SKM-1 (cell line): Measurements from ENCODE around the gene AZIN2.
"Not testable (repeated sequence)": the region's sequence is repeated elsewhere in the genome, so short reads cannot be mapped to it uniquely, and the experiment has no call there.

ENCODE experiments used
- DNase-seq: peaks from one replicate; lab custom pipeline; 2025; ENCODE audit not compliant: unreplicated experiment; lab: John Stamatoyannopoulos, UW

AZIN2 gene

DNA sequence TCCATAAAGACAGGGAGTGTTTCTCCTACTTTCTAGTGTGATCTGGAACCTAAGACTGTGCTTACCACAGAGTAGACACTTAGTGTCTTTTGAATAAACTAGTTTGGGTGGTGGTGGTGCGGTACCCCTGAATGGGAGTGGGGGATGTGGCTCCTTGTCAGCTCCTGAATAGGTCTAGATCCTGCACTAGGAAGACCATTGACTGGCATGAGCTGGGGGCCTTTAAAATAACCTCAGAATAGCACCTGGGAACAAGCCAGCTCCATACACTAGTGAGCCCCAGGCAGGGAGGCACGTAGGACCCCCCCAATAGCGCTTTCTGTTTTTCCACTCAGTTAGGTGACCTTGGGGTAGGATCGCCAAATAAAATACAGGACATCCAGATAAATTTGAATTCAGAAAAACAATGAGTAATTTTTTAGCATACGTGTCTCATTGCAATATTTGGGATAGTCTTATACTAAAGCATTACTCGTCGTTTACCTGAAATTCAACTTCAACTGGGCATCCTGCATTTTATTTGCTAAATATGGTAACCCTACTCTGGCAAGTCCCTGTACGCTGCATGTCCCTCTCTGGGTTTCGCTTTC lies 45.6 kb downstream of the AZIN2 start:
- DNase-seq = no peak

DNA sequence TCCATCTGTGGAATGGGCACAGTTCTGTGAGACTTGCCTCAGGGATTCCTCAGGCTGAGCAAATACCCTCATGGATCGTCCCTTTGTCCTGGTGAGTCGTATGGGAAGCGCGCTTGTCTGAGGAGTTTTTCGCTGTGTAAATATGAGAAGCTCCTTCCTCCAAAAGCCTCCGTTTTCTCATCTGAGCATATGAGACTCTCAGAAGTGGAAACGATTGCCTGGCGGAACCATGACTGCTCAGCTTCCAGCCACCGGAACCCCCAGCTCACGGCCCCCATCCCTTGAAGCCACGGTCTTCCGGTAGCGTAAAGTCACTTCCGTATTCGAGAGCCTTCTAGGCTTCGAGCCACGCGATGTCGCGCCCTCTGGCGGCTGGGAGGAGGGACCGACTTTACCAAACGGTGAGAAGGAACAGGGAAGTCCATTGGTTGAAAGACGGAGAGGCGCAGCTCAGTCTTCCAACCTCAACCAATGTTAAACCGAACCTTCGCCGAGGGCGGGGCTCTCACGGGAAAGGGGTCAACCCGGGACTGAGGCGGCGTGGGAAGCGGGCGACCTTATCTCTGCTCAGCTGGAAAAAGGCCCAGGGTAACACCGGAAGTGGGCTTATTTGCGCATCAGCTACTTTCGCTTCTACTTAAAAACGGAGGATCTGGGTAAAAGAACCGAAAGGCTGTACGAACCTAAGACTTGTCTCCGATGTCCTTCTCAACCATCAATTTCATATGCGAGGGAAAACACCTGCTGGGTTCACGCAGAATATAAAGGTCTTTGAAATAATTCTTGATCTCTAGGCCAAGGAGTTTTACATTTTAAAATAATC lies 46.3 kb downstream of the AZIN2 start:
- peak; percentile 95 for DNase-seq

DNA sequence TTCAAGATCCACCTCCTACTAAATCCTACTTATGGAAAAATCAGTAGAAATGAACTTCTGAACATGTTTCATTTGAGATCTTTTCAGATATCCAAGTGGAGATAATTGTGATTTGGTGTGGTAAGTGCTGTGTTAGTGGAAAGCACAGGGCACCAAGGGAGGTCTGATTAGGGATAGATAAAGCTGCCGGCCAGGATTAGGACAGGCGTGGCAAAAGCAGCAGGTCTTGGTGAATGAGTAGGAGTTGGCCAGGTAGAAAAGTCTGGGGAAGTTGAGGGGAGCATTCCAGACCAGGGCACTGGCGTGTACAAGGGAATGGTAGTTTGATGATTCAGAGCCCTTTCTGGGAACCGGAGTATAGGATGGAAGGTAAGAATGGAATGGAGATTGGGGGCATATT lies 47.8 kb downstream of the AZIN2 start:
- DNase-seq = no peak

DNA sequence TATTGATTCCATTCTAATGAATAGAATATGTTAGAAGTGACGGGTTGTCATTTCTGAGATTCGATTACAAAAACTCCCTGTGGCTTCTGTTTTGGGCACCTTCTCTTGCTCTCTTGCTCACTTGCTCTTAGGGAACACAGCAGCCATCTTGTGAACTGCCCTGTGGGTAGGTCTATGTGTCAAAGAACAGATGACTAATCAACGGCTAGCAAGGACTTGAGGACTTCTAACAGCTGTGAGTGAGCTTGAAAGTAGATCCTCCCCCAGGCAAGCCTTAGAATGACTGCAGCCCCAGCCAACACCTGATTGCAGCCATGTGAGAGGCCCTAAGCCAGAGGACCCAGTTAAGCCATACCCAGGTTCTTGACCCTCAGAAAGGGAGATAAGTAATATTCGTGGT lies 49.3 kb downstream of the AZIN2 start:
- no peak for DNase-seq

DNA sequence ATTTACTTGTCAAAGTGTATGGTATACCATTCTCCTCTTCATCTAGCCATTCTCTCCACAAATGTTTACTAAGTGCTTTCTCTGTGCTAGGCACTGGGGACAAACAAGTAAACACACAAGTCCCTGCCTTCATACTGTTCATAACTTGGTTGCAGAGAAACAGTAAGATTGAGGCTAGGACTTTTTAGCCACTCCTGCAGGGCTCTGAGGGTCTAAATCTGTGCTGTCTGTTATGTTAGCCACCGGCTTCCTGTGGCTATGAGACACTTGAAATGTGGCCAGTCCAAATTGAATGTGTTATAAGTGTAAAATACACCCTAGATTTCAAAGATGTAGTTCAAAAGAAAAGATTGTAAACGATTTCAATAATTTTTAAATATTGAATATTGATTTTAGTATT lies 50.2 kb downstream of the AZIN2 start:
- no peak for DNase-seq

DNA sequence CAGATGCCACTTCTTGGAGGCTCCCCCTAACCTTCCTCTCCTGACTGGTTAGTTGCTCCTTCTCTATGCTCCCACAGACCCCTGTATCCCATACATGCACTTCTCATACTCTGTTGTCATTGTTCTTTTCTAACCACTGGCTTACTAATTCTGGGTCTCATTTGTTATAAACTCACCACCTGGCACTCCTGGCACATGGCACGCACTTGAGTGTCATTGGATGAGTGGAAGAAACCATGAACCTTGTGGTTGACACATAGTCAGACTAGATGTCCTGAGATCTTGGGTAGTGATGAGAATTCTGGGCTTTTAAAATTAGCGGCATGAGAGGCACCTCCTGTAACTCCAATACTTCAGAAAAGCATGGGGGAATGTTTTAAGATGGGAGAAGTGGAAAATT lies 51.6 kb downstream of the AZIN2 start:
- DNase-seq = no peak

DNA sequence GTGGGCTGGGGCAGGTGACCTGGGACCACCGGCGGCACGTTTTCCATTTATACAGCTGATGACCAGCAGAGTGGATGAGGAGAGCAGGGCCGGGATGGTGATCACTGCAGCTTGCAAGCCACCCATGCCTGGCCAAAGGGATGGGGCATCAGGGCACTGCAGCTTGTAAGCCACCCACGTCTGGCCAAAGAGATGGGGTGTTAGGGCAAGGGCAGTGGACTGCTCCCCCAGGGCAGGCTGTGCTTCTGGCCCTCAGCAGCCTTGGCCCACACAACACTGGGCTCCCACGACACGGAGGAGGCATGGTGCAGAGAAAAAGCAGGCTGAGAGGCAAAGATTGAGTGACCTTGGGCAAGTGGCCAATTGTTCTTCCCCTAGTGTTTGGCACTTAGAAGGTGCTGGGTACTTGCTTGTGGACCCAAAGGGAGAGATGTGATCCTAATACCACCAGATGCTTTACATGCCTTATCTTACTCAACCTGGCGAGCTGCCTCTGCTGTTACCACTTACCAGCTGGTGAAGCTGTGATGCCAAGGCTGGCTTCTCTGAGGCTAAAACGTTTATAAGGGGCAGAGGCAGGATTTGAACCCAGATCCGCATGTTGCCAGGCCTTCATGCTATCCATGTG lies 52.6 kb downstream of the AZIN2 start:
- no peak for DNase-seq

DNA sequence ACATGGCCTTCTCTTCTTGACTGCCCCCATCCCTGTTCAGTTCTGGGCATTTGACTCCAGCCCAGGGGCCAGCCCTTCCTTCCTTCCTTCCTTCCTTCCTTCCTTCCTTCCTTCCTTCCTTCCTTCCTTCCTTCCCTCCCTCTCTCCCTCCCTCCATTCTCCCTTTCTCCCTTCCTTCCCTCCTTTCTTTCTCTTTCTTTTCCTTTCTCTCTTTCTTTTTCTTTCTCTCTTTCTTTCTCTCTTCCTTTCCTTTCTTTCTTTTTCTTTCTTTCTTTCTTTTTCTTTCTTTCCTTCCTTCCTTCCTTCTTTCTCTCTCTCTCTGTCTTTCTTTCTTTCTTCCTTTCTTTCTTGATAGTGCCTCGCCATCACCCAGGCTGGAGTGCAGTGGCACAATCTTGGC lies 55.1 kb downstream of the AZIN2 start:
- not testable (repeated sequence) for DNase-seq

DNA sequence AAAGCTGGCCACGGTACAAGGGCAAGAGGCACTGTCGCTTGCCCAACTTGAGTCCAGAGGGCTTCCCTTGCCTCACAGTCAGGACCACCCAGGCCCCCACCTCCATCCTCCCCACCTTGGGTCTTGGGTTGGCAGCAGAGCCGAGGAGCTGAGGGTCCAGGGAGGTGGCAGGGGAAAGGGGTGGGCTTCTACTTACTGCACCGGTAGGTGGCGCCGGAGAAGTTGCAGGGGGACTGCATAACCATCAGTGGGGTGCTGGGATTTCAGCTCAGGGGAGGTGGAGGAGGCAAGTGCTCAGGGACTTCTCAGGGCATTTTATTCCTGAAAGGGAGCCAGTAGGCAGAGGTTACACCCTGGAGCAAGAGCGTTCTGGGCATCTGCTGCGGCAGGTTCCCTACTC lies 56.8 kb downstream of the AZIN2 start:
- no peak for DNase-seq

DNA sequence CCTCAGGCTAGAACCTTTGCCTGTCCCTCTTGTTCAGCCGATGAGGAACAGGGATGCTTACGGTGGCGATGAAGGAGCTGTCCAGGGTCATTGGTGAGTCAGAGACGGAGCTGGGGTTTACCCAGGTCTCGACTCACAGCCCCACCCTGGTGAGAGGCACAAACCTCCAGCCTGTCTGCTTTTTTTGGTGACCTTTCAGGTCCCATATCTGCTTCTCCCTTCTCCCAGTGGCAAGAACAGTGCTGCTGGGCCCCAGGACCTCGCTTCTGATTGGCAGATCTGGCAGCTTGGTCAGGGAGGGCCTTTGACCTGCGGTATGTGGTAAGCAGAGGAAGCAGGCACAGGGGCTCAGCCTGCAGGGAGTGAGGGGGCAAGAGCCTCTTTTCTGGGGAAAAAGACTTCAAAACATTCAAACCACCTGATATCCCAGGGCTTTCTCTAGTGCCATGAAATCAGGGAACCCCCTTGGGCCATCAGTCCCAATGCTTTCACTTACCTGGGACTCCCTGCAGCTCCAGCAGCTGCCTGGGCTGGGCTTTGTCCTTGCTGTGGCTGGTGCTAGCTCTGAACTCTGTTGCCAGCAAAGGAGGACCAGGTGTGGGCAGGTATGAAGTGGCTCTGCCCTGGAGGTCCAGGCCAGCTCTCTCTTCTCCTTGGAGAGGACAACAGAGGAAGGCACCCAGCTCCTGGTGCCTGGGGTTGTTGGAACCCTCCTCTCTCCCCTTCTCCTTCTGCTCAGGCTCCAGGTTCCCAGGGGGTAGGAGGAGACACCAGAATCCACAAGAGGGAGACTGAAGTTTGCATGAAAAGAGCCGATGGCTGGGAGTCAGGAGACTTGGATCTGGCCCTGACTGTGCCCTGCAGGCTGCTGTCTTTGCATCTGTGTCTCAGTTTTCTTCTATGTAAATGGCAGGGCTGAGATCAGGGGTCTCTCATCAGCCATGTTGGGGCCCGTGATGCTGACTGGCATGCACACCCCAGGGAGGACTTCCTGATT lies 59.5 kb downstream of the AZIN2 start:
- no peak for DNase-seq

DNA sequence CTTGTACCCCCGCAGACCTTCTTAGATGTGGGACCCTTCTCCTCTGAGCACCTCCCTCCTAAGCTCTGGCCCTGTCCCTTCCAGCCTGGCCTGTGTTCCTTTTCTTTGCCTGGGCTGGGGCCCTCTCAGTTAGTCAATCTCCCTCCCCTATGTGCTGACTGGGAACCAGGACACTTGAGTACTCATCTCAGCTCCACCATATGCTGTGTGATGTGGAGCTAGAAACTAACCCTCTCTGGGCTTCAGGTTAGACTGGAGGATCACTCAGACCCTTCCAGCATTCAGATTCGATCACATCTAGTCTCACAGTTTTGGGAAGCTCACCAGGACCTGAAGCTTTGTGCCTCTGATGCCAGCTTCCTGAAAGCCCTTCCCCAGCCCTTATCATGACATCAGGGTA lies 60.3 kb downstream of the AZIN2 start:
- DNase-seq = no peak

DNA sequence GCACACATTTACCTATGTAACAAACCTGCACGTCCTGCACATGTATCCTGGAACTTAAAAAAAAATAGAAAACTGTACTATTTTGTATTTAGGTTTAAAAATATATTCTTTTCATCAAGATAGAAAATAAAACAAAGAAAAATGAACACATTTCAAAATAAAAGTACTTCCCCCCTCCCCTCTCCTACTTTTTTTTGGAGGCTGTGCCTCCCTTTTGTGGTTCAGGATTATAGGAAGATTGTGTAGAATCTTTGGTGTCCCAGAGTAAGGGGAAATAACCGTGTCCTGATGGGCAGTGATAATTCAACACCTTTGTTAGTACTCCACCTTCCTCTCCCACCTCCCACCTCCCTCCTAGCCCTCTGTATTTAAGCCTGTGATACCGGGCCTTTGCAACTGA lies 60.8 kb downstream of the AZIN2 start:
- no peak for DNase-seq

DNA sequence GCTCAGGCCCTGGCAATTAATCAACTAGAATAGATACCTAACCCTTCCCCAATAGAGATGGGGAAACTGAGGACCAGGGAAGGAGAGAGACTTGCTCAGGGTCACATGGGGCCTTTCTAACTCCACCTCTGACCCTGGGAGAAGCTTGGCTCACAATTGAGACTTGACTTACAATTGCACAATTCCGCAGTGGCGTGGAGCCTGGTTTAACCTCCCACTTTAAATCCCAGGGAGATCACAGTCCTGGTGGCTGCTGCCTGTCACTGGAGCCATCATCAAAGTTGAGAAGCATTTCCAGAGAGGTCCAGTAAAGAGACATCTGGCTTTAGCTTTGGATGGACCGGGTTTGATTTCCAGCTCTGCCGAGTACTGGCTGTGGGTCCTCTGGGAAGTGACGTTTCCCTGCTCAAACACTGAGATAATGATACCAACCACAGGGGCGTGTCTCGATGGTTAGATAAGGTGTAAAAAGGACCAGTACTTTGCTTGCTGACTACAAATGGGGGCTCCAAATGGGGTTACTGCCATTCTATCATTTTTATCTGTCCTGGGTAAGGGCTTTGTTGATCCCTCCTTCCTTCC lies 61.6 kb downstream of the AZIN2 start:
- DNase-seq = no peak

DNA sequence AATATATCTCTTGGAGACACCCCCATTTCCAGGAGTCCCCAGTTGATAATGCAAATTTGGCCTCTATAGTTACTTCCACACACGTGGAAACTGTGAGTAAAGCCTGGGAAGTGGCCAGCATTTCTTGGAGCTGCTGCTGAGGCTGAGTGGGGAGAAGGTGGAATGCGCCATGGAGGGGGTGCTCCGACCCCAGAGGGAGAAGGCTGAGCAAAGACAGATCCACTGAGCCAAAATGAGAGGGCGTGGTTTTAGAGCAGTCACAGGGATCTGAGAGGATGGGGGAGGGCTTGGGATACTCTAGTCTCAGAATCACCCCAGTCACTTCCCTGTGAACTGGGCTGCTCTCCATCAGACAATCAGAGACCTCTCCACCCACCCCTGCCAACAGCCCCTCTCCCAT lies 62.2 kb downstream of the AZIN2 start:
- DNase-seq = no peak

DNA sequence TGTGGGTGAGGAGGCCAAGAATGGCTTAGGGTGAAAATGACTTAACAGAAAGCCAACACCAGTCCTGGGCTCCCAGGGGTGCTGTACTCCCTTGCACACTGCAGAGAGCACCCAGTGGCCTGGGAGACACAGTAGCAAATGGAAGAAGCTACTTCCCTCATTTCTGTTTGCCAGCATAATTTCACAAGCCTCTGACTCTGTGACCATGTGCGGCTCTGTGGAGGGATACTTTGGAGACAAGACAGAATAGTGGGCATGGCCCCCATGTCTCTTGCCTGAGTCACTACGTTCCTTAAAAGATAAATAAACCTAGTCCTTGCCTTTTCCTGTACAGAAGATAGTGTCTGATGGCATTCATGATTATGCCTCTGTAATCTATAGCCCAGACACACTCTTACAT lies 62.7 kb downstream of the AZIN2 start:
- no peak for DNase-seq

DNA sequence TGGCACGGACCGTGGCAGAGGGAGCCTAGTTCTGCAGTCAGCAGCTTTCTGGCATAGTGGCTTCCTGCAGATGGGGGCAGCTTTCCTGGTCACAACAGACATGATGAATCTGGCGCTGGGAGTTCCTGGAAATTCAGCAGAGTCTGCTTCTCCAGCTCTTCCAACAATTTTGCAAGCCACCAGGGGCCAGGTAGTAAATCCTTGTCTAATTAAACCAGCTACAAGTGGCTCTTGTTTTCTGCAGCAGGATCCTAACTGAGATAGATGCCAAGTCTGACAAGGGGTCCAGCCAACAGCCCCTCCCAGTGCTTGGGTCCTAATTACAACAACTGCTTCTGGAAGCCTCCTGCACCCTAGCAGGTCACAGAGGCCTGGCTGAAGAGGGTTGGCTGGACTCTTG lies 65.0 kb downstream of the AZIN2 start:
- no peak for DNase-seq

DNA sequence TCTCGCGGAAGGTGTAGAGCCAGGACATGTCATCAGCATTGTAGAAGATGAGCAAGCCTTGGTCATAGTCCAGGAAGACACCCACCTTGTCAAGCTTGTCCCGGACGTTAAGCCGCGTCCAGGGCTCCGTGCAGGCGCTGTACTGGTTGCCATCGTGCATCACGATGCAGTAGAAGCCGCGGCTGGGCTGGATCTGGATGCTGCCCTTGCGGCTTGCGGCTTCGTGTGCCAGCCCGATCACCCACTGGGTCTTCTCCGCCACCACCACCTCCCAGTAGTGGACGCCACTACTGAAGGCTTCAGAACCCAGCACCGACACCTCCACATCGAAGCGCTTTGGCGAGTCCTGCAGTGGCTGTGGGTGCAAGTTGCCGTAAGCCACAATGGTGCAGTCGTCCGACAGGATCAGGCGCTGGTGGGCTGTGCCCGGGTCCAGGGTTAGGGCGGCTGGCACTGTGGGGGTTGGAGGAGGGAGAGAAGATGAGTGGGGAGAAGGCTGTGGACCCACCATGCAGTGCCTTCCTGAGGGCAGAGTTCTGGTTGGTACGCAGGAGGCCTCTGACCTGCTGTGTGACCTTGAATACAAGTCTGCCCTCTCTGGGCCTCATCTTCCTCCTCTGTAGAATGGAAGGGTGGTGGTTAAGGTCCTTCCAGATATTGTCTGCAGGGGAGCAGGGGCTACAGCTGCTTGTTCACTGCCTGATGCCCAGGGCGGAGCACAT lies 66.5 kb downstream of the AZIN2 start:
- no peak for DNase-seq

DNA sequence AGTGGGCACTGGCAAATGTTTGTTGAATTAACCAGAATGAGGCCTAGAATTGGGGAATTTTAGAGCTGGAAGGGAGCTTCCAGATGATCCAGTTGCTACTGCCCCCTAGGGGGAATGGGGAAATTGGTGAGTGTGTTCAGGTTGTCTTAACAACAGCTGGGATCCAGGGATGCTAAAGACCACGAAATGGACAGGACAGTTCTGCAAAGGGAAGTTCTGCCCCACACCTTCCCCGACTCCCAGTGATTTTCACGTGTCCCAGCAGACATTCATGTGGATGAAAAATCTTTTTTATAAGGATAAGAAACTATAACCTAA lies 67.0 kb downstream of the AZIN2 start:
- DNase-seq = no peak

DNA sequence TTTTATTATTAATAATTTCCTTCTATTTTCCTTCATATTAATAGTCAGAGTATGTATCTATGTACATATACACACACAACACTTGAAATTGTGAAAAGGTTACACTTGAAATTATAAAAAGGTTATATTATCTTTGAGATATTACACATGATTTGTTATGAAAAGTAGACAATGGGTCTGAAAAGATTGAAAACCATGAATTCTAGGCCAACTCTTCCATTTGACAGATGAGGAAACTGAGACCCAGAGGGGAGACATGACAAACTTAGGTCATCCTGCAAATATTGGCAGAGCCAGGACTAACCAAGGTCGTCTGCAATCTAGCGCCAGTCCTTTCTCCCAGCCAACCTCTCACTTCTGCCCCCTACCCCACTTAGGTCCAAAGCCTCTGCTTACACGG lies 67.7 kb downstream of the AZIN2 start:
- DNase-seq = no peak

DNA sequence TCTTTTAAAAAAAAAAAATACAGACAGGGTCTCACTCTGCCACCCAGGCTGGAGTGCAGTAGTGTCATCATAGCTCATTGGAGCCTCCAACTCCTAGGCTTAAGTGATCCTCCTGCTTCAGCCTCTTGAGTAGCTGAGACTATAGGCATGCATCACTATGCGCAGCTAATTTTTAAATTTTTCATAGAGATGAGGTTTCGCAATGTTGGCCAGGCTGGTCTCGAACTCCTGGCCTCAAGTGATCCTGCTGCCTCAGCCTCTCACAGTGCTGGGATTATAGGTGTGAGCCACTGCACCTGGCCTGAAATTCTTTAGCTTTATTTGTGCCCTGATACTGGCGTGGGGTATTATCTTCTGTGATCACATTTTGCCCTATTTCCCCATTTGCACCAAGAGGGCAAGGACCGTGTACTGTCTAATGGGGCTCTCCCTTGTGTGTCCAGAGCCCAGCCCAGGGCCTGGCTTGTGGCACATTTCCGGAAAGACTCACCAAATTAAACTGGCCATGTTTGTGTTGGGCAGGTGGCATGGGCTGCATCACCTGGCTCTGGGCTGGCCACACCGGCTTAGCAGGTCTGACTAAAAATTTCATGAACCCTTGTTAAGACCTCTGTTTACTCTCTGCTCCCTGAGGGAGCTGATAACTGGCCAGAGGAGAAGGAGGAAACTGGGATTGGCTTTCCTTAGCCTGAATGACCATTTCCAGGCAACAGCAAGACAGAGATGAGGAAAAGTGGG lies 68.7 kb downstream of the AZIN2 start:
- DNase-seq = no peak
